HepG2 (cell line): ENCODE data around the gene PPM1M. TPM values are rescaled to one million over a fixed set of nuclear protein-coding genes. Genes with fewer than 3 reads are reported as not detected.

Source experiments
- ATAC-seq: fragments of 200-7000 bp; cut with Tn5 transposase; 3 replicates; pipeline ENCODE4 v1.9.1; 2020; ENCODE audit warnings: mild to moderate bottlenecking, moderate library complexity
- BruUV-seq: library from RNA; stranded (reverse); fragments of 400-500 nt; replicated peaks from 2 replicates; lab custom pipeline; 2021; lab: Mats Ljungman, UMichigan
- CTCF ChIA-PET: fragments of 300-600 bp; formaldehyde crosslinking; extraction: SDS; loops from one replicate; lab custom pipeline; 2021; ENCODE audit warnings: low total read pairs, inconsistent platforms, low intra/inter-chr PET ratio; lab: Yijun Ruan, JAX
- POLR2A ChIA-PET: fragments of 350-600 bp; sonication (Branson Sonifier 250); formaldehyde crosslinking; loops from one replicate; lab custom pipeline; 2020; ENCODE audit warnings: antibody characterized with exemption, inconsistent platforms; lab: Yijun Ruan, JAX
- DNase-seq: peaks from one replicate; pipeline ENCODE4 v3.0.0-alpha.2; 2015; ENCODE audit warnings: low spot score
- FAIRE-seq: peaks from 3 replicates; lab custom pipeline; 2011; peaks lifted over from hg19 to GRCh38; lab: Jason Lieb, UNC
- H2AFZ ChIP-seq: one replicate; pipeline ENCODE4 v1.6.1; 2011; ENCODE audit warnings: low read length, inconsistent platforms
- H3K27ac ChIP-seq: fragments of 300-600 bp; 3 replicates; pipeline ENCODE4 v1.8.0; 2011; ENCODE audit warnings: mixed run types, mild to moderate bottlenecking, mixed read lengths, low read length, inconsistent platforms; ENCODE audit not compliant: insufficient read depth; ENCODE audit errors: extremely low read length
- H3K27me3 ChIP-seq, 2 experiments: fragments of 200-600 bp in 1 of 2; 2 replicates in 1 of 2; 3 replicates in 1 of 2; pipeline versions ENCODE4 v1.6.0 to v1.8.0; 2011; ENCODE audit warnings: low read length in 2 of 2, mild to moderate bottlenecking in 2 of 2, moderate library complexity in 2 of 2, inconsistent platforms in 1 of 2; ENCODE audit not compliant: insufficient read depth in 2 of 2, control insufficient read depth in 1 of 2
- H3K36me3 ChIP-seq, 2 experiments: fragments of 200-600 bp in 1 of 2; replicated peaks in 1 of 2; 2 replicates in 1 of 2; 3 replicates in 1 of 2; pipeline versions ENCODE4 v1.5.1 to v1.8.0; 2011; ENCODE audit warnings: low read length in 2 of 2, inconsistent platforms in 1 of 2; ENCODE audit not compliant: insufficient read depth in 2 of 2, control insufficient read depth in 1 of 2
- H3K4me1 ChIP-seq: 2 replicates; pipeline ENCODE4 v1.5.1; 2012; ENCODE audit warnings: low read length, inconsistent platforms; ENCODE audit not compliant: insufficient read depth
- H3K4me2 ChIP-seq: 2 replicates; pipeline ENCODE4 v1.6.0; 2011; ENCODE audit warnings: low read depth, low read length, inconsistent platforms
- H3K4me3 ChIP-seq, 3 experiments: fragments of 200-600 bp in 1 of 3; sonication (generic), shearing (Covaris generic) in 1 of 3; replicated peaks in 1 of 3; 2 replicates each; pipeline ENCODE4 v1.5.1; 2011 to 2016; ENCODE audit warnings: low read length in 3 of 3, inconsistent platforms in 2 of 3, low read depth in 2 of 3, mild to moderate bottlenecking in 2 of 3, control low read depth in 1 of 3, mixed read lengths in 1 of 3; ENCODE audit not compliant: insufficient read depth in 1 of 3
- H3K79me2 ChIP-seq: one replicate; pipeline ENCODE4 v1.6.1; 2011; ENCODE audit warnings: low read length, inconsistent platforms; ENCODE audit not compliant: insufficient read depth
- H3K9ac ChIP-seq: 2 replicates; pipeline ENCODE4 v1.6.0; 2011; ENCODE audit warnings: mild to moderate bottlenecking, low read depth, low read length, inconsistent platforms; ENCODE audit not compliant: insufficient read depth
- H3K9me3 ChIP-seq: 2 replicates; pipeline ENCODE4 v1.5.1; 2012; ENCODE audit warnings: mild to moderate bottlenecking, low read length
- H4K20me1 ChIP-seq: 2 replicates; pipeline ENCODE4 v1.6.0; 2011; ENCODE audit warnings: inconsistent platforms, mild to moderate bottlenecking, low read length, moderate library complexity; ENCODE audit not compliant: insufficient read depth
- HNRNPL ChIP-seq: fragments of 200-400 bp; formaldehyde crosslinking; IDR thresholded peaks from 2 replicates; pipeline ENCODE4 v1.6.1; 2017; ENCODE audit warnings: mild to moderate bottlenecking, low read depth, low read length
- POLR2A ChIP-seq, 2 experiments: IDR thresholded peaks; 2 replicates each; pipeline ENCODE4 v1.6.1; 2011; ENCODE audit warnings: low read depth in 2 of 2, low read length in 2 of 2, mild to moderate bottlenecking in 1 of 2, moderate library complexity in 1 of 2; ENCODE audit not compliant: insufficient read depth in 1 of 2
- WGBS: methylation state at CpG from one replicate; pipeline ENCODE4 v1.1.6; 2017; ENCODE audit warnings: low lambda C conversion rate; 5-methylcytosine and 5-hydroxymethylcytosine counted together
- in situ Hi-C: cut with HindIII; loops from 2 replicates; pipeline ENCODE4 v1.10.0; 2017; ENCODE audit warnings: low pct_unique_long_range_greater_than_20kb; ENCODE audit not compliant: extremely low pct_ligation_motif_present
- intact Hi-C: fragments of 100-400 bp; cut with micrococcal nuclease; formaldehyde crosslinking; loops from one replicate; pipeline ENCODE4 v1.10.0; 2022; ENCODE audit not compliant: unreplicated experiment
- polyA plus RNA-seq, 8 experiments: library from polyadenylated mRNA; depleted of rRNA in 3 of 8; stranded (reverse) in 7 of 8; unstranded in 1 of 8; fragments of >200 nt; fragmentation: Illumina TruSeq in 4 of 8; extraction: Trizol in 4 of 8; gene quantifications; 2 replicates each; pipeline versions ENCODE4 v1.2.1 to v1.2.3, GENCODE V29; 2011 to 2016; ENCODE audit warnings: low read depth in 4 of 8, missing spikeins in 1 of 8, mixed read lengths in 1 of 8; ENCODE audit not compliant: insufficient read depth in 1 of 8
- total RNA-seq, 5 experiments: library from RNA; depleted of rRNA; stranded (reverse); fragments of >200 nt; fragmentation: Illumina TruSeq; extraction: Trizol; gene quantifications; 2 replicates each; pipeline ENCODE4 v1.2.3, GENCODE V29; 2016; ENCODE audit warnings: low read depth in 1 of 5
- TF ChIP-seq, protein P1 (sequence below): sonication (generic); formaldehyde crosslinking; IDR thresholded peaks from 2 replicates; pipeline ENCODE4 v1.5.0; 2020; ENCODE audit warnings: mild to moderate bottlenecking, missing genetic modification reagents, moderate library complexity
- TF ChIP-seq, protein P2 (sequence below): sonication (generic); formaldehyde crosslinking; IDR thresholded peaks from 2 replicates; pipeline ENCODE4 v1.4.0; 2020; ENCODE audit warnings: missing genetic modification reagents

The PPM1M gene
- total and polyA plus RNA-seq, 2 of the 13 experiments (the other 11 are each of a cell fraction or from before 2014, with no cell fraction given): 2.5 to 5.9 TPM

DNA sequence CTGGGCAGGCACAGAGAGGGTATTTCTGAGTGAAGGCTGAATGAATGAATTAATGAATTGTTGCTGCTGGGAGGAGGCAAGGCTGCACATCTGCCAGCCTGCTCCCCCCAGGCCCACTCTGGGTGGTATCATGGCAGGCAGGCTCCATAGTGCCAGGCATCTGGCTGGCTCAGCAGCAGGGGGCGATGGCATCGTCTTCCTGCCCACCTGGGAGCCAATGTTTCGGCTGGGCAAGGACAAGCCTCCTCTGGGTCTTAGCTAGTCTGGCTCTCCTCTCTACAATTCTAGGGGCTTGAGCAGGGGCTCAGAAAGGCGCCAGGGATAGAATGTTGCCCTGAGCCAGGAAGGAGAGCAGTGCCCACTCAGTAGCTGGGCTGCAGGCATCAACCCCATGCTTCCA lies 18.4 kb upstream of the PPM1M start:
- ChIA-PET POLR2A (interaction anchor here (1.0 kb wide), 1 partner anchor 9 kb away, joined by 3 read pairs; no protein-coding TSS in a partner anchor), CTCF (no interaction called here)
- in situ Hi-C loops: no loop called here
- Histone ChIP-seq H3K79me2 (no peaks in the 10 kb centered on the region), H3K27ac (no peak overlapping the region), H3K9ac (no peak overlapping the region), H3K9me3 (no peaks in the 10 kb centered on the region), H3K4me1 (peaks cover 13% of the 10 kb centered on the region), H2AFZ (no peak overlapping the region), H3K27me3 (peaks cover 1 to 12% of the 10 kb centered on the region in 2 experiments; a peak in 3 of 5 replicates), H4K20me1 (peaks cover 10% of the 10 kb centered on the region), H3K36me3 (peaks cover 17 to 34% of the 10 kb centered on the region in 2 experiments), H3K4me3 (no peak overlapping the region), H3K4me2 (no peak overlapping the region)
- no TSS peak for BruUV-seq
- intact Hi-C loops: no loop called here
- WGBS: no CpG with 5 or more reads among the region's 4 CpGs
- TF ChIP-seq, protein P1, sequence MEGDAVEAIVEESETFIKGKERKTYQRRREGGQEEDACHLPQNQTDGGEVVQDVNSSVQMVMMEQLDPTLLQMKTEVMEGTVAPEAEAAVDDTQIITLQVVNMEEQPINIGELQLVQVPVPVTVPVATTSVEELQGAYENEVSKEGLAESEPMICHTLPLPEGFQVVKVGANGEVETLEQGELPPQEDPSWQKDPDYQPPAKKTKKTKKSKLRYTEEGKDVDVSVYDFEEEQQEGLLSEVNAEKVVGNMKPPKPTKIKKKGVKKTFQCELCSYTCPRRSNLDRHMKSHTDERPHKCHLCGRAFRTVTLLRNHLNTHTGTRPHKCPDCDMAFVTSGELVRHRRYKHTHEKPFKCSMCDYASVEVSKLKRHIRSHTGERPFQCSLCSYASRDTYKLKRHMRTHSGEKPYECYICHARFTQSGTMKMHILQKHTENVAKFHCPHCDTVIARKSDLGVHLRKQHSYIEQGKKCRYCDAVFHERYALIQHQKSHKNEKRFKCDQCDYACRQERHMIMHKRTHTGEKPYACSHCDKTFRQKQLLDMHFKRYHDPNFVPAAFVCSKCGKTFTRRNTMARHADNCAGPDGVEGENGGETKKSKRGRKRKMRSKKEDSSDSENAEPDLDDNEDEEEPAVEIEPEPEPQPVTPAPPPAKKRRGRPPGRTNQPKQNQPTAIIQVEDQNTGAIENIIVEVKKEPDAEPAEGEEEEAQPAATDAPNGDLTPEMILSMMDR (CRISPR knock-in tag): 0 out of 2 replicates have a peak, but pooled peaks have one; percentile 14
- TF ChIP-seq POLR2A (IDR thresholded peaks at IDR 0.05; ENCODE audit: insufficient read depth in 1 of 2, low read depth in 2 of 2, low read length in 2 of 2): peak in 1 of 2 experiments; percentile 13; a peak in 1 of 4 replicates
- TF ChIP-seq, protein P2, sequence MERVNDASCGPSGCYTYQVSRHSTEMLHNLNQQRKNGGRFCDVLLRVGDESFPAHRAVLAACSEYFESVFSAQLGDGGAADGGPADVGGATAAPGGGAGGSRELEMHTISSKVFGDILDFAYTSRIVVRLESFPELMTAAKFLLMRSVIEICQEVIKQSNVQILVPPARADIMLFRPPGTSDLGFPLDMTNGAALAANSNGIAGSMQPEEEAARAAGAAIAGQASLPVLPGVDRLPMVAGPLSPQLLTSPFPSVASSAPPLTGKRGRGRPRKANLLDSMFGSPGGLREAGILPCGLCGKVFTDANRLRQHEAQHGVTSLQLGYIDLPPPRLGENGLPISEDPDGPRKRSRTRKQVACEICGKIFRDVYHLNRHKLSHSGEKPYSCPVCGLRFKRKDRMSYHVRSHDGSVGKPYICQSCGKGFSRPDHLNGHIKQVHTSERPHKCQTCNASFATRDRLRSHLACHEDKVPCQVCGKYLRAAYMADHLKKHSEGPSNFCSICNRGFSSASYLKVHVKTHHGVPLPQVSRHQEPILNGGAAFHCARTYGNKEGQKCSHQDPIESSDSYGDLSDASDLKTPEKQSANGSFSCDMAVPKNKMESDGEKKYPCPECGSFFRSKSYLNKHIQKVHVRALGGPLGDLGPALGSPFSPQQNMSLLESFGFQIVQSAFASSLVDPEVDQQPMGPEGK (CRISPR knock-in tag): no peak
- 0 out of 2 replicates have a peak, but pooled peaks have one; percentile 69 for TF ChIP-seq HNRNPL
- ATAC-seq (no peak), FAIRE-seq (no peak), DNase-seq (no peak)
